ENCODE results near the gene SMC6.

The SMC6 gene

DNA sequence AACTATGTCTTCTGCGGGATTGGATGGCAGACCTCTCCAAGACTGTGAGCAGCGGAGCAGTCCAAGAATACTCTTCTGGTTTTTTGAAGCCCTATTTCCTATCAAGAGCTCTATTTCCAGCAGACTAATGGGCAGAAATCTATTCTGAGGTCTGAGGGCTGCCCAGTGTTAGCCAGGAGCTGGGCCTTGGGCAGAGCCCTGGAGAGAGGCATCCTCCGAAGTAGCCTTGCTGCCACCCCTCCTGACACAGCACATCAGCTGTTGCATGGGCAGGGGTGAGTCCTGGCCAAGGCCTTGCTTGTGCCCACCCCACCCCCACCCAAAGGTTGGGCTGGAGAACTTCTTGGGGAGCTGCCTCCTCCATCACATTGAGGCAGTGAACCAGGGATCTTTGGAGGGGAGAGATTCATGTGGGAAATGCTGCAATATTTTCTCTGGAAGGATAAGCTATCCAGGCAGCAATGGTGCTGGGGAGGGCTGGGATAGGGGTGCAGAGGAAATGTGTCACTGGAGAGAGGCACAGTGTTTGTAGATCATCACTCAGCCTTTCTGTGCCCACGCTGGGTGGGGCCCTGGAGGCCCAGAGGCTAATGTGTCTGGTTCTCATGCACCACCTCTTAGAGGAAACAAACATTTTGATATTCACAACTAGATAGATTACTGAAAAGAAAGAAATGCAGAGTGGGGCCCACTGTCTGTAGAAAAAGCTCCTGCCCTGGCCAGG lies 108.5 kb downstream of the SMC6 start:
- no peak for DNase-seq

DNA sequence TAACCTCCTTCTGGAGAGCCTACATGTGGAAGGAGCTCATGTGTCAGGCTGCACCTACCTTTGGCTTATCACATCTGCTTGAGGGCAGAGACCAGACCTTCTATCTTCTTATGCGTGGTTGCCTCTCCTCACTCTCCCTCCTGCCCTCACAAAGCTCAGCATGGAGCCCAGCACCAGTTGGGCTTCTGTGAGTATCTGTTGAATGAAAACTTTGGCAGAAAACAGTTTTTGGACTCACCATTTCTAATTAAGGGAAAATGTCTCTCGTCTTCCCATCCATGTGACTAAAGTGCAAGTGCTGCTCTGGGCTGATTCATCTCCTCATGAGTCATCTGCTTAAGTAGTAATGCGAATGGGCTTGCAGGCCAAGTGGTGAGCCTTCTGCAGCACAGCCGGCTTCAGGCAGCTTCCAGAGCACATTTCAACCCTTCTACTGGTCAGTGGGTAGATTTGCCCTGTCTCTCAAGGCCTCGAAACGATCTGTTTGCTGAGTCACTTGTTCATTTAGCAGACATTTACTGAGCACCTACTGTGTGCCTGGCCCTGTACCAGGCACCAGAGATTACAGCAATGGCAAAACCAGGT lies 110.5 kb downstream of the SMC6 start:
- no peak for DNase-seq

DNA sequence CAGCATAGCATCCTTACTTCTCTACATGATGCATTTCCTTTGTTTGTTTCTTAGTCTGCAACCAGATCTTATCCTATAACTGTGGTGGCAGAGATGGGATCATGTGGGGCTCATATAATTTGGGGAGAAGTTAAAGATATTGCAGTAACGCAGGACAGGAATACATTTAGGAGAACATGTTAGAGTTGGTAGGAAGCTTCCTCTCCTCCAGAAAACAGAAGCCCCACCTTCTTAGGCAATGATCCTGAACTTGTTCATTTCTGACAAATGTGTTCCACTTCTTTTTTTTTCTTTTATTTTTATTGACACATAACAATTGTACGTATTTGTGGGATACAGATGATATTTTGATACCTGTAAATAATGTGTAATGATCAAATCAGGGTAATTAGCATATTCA lies 113.2 kb downstream of the SMC6 start:
- DNase-seq, result no peak

DNA sequence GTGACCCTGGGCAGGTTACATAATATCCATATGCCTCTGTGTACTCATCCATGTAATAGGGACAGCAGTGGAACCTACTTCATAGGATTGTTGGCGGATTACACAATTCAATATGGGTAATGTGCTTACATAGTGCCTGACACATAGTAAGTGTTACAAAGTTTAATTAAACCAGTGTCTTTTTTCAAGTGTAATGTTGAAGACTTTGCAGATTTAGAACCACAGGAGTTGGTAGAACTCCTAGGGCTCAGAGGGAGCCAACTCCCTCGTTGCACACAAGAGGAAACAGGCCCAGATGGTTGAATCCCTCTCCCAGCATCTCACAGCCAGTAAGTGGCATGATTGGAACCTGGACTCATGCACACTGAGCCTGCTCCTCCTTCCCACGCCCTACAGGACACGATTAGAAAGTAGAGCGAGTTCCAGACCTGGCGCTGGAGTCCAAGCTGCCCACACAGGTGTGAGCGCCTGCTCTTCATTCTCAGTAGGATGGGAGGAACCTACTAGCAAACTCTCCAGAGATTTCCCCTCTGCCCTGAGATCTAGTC lies 115.3 kb downstream of the SMC6 start:
- DNase-seq, result no peak

DNA sequence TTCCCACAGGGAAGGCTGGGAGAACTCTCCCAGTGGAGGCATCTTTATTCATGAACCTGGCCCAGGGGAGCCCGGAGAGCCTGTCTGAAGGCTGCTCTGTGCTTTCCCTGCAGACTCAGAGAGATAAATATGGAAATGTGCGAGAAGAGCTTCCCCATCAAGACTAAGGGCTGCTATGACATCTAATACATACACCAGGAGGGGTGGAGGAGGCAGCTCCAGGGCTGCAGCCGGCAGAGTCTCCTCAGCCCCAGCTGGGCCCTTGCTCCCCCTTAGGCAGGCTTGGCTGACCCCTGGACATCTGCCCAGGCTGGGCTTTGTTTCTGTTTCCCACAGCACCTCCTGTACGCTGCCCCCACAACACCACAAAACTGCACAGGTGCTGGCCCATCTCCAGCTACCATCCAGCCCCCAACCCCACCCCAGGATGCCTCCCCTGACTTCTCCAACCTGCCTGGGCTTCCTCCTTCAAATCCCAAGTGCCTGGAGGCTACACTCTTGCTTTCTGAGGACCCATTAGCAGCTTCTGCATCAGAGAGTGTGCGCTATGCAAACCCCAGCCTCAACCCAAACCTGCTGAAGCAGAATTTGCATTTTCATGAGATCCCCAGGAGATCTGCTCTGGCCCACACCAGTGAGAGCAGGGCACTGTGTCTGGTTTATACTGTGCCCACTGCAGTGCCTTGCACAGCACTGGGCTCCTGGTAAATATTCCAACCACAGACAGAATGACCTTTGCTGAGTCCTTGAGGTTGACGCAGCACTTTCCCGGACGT lies 116.3 kb downstream of the SMC6 start:
- DNase-seq, result no peak

DNA sequence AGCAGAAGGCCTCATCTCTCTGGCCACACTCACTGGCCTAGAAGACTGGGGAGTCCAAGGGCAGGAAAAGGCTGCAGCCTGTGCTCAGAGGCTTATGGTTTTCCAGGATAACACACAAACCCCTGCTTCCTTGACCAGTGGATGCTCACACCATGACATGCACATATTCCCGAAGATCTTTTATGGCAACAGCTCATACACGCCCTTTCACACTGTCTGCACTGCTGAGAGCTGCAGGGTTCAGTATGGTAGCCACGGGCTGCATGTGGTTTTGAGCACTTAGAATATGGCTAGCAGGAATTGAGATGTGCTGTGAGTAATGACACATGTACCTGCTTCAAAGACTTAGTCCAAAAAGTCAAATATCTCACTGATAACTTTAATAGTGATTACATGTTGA lies 117.4 kb downstream of the SMC6 start:
- no peak for DNase-seq

DNA sequence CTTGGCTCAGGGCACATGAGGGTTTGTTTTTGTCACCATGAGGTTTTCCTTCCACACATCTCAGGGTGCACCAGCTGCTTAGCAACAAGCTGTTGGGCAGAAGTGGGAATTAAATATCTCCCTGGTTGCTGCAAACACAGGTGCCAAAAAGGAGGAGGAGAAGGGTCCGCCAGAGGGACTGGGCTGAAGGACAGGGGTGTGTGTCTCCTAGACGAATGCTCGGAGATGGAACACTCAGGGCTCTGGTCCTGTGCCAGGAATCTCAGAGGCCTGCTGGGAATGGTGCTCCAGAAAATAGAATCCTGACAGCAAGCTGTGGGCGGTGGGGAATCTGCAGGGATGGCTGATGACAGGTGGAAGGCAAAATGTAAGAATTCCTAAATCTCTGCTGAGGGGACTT lies 118.6 kb downstream of the SMC6 start:
- DNase-seq, result no peak

DNA sequence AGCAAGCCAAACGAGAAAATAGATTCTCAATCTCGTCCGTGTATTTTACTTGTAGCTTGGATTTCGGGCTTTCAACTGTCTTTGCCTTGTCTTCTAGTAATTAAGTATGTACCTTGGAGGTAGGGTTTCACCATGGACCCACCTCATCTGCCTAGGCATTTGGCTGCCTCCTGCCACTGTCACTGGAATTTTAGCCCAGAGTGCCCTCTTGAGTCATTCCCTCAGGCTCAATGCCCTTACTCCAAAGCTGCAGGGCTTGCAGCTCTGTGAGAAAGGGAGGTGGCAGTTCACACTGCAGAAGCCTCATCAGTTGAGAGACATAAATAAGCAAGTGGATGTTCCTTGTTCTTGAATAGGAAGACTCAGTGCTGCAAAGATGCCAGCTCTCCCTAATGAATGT lies 123.5 kb downstream of the SMC6 start:
- DNase-seq, result no peak

DNA sequence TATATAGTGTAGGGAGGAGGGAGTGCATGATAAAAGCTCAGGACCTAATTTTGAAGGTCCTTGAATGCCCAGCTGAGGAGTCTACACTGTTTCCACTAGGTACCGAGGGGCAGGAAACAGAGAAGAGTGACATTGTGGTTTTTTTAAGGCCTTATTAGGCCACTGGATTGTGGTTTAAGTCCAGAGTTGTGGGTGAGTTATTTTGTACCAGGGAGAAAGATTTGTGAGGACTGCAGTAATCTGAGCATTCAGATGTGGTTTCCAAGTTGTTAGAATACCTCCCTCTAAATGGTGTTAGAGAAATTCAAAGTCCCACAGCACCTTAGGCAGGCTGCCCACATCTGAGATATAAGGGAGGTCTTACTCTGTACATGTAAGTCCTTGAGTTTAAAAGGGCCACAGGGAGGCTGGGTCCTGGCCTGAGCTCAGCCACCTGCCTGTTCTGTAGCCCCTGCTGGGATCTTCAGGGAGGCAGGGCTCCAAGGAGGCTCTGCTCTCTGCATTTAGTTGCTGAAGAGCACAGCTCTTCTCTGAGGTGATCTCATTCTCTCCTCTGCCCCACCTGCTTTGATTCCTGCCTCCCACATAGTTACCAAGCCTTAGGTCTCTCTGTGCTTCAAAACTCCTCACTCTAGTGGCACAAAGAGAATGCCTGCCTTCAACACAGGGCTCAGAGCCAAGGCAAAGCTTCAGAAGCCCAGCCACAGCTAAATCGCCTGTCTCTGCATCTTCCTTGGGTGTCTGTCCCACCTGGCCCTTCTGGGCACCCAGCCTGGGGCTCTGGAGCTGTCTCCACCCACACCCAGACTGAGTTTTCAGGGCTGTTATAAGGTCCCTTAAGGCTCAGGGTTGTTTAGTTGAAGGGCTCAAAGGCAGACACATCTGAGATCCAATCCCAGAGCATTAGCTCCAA lies 125.0 kb downstream of the SMC6 start:
- no peak for DNase-seq

DNA sequence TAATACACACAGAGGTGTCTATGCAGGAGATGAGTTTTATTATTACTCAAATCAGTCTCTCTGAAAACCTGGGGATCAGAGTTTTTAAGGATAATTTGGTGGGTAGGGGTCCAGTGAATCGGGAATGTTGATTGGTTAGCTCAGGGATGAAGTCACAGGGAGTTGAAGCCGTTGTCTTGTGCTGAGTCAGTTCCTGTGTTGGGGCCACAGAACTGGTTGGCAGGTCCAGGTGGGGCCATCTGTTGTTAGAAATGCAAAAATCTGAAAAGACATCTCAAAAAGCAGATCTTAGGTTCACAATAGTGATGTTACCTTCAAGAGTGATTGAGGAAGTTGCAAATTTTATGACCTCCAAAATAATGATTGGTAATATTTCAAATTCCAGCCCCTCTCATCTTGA lies 126.2 kb downstream of the SMC6 start:
- no peak for DNase-seq

DNA sequence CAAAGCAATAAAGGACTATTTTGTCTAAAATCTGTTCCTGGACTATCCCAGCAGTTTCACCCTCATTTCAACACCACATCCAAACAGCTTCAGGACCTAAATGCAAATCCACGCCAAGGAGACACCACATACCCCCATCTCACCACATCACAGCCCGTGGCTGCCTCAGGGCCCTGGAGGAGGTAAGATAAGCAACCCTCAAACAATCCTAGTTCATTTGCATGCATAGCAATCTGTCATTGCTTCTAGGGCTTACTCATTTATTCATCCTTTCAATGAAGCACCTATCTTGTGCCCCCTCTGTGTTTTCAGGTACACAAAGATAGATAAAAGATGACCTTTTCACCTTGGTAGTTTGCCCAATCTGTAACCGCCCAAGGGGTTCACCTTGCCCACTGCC lies 126.6 kb downstream of the SMC6 start:
- no peak for DNase-seq

DNA sequence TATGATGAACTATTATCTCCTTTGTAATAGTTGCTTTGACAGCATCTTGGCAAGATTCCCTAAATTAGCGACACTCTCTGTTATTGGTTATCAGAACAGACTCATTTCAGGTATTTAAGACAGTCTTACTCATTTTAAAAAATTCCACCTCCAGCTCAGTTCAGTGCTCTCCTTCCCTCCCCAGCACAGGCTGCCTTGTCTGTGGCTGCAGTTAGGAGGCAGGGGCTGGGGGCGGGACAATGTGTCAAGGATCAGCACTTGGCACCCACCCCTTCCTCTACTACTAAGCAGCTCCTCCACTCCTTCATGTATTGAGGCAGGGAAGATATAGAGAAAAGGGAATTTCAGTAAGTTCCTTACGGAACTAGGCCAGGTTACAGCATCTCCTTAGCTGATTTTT lies 128.2 kb downstream of the SMC6 start:
- DNase-seq, result no peak

DNA sequence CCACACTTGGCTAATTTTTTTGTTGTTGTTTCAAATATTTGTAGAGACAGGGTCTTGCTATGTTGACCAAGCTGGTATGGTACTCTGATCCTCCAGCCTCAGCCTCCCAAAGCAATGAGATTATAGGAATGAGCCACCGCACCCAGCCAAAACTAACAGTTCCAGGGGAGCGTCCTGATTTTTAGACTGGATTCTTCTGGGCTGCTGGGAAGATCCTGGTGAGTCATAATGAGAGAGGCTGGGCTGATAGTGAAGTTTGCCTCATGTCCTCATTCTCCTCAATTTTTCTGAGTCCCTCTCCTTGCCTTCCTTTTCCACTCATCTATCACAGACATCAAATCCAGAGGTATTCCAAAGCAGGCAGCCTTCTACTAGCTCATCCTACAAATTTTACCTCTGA lies 131.8 kb downstream of the SMC6 start:
- no peak for DNase-seq

DNA sequence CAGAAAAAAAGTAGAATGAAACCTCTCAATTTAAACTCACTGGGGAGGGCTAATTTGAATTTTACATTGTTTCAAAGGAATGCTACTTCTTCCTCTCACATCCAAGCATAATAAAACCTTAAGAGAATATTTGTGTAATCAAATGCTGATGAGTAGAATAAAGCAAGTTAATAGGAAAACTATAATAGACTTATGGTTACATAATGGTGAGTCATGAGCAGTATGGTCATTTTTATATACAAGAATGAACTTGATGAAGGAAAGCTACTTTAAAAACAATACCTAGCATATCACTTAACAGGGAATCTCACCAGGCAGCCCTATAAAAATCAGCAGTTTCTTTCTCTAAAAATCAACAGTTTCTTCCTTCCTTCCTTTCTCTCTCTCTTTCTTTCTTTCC lies 132.8 kb downstream of the SMC6 start:
- no peak for DNase-seq

DNA sequence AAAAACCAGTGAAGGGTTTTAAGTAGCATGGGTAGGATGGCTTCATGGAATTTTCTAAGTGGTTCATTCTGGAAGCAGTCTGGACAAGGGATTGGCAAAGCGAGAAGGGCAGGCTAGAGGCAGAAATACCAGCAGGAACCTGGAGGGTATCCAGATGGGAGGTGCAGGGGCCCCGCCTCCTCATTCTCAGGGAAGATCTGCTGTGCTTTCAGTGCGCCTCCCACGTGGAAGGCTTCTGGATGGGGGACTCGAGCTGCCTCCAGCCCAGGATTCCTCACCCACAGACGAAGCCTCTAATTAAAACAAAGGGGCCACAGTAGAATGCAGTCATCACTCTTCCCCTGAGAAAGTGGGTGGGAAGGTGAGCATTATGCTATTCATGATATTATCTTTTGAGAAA lies 133.3 kb downstream of the SMC6 start:
- DNase-seq, result no peak

DNA sequence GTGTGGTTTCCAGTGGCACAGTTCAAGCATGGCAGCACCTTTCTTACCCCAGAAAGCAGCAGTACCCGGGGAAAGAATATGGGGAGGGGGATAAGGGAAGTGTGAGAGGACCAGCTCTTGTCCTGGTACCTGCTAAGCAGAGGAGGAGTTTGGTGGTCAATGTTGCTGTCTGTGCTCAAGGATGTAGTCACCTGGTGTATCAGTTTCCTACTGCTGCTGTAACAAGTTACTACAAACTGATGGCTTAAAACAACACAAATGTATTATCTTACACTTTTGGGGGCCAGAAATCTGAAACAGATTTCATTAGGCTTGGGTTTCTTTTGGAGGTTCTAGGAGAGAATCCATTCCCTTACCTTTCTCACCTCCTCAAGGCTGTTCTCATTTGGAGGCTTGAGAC lies 135.7 kb downstream of the SMC6 start:
- no peak for DNase-seq

DNA sequence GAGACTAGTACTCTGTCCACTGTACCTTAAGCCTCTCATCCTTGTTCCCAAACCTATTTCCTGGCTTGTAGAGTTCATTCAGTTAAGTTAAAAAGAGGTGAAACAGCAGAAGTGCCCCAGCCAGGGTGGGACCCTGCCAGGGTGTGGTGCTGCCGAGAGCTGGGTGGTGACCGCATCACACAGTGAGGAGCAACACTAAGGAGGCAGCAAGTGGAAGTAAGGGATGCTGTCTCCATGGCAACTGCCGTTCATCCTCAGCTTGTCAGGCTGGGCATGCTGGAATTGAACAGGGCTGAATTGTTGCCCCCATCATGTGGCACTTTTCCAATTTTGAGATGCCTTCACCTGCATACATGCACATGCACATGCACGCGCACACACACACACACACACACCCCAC lies 136.1 kb downstream of the SMC6 start:
- DNase-seq, result no peak

DNA sequence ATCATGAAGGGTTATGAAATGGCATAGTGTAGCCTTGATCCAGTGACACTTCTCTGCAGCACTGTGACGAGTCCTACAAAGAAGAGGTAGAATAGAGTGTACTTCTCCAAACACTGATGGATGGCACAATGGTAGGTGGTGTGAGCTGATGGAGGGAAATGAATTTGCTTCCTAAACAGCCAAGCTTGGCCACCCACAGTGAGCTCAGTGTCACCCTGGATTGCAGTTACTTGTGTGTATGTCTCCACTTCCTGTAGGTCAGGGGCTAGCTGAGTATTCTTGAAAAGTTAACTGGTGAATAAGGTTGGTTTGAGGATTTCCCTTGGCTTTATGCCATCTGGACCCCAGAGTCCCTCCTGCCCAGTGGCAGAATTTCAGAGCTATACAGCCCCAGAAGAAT lies 137.2 kb downstream of the SMC6 start:
- DNase-seq, result no peak

DNA sequence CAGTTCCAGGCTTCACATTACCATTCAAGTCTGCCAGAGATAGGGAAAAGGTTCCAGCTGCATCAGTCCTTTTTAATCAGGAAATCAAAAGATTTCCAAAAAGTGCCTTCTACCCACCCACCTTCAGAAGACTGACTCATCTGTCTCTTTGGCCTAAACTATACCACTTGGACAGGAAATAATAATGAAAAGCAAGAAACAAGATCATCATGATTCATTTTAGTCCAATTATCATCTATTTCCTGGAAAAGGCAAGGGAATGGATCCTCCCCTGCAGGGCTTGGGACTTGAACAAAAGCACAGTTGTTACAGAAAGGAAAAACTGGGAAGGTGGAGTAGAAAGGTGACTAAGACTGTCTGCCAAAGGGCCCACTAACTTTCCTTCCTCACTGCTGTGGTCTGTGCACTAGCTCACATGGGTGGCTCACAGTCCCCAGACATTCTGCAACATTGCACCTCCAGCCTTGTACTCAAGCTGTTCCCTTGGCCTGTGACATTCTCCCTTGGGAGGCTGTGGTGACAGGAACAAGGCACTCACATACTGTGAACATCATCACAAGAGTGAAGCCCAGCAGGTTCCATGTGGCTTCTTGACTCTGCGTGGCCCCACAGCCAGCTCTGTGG lies 137.8 kb downstream of the SMC6 start:
- DNase-seq, result no peak

DNA sequence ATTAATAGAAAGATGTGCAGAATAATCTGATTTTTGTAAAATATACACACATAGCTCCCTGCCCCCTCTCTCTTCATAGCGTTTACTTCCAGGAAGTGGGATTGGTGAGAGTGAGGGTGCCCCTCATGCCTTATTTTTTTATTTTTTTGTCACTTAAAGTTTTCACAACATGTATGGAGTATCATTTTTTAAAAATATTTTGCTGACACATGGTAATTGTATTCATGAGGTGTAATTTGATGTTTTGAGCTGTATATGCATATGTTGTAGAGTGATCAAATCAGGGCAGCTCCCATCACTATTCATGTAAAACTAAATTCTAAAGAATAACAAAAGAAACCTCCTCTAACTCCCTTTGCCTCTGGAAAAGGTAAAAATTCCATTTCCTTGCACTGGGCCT lies 138.5 kb downstream of the SMC6 start:
- no peak for DNase-seq

DNA sequence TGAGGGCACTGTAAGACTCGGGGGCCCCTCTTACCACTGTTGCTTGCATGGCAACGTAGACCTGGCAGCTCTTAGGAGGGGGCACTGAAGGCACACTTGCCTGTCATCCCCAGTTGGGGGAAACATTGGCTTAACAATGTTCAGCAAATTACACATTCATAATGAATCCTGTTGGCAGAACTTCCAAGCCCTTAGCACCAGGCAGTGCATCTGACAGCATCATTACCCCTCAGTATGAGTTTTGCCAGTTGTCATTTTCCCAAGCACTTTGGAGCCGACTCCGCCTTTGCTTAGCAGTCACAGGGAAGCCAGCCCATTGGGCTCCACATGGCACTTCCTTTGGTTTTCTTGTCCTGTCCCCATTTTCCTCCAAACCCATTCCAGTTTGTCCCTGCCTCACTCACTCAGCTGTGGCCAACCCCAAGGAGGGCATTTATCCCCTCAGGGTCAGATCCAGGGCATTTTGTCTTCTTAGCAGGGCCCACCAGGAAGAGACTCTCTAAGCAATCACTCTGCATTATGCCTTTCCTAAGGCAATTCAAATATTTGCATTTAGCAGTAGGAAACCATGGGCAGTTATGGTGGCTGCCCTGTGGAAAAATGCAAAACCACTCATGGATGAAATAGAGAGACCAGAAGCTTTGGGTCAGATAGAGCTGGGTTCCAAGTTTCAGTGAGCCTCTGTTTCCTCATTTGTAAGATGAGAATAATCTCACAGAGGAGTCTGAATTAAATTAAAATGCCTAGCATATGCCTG lies 139.3 kb downstream of the SMC6 start:
- no peak for DNase-seq

Measured in NCI-H187 (cell line).